ENCODE data around the gene ANO10.

DNA sequence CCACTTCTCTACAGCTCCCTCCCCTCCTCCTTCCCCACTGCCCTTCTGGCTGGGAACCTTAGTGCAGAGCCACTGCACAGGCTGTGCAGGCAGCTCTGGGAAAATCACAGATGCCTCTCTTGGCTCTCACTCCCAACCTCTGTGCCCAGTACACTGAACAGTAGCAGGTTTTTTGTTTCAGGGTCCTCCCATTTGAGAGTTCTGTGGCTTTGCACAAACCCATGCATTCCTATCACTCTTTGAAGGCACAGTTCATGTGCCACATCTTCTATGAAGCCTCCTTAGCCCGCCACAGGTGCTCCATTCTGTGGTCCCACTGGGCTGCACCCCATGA is 231.6 kb downstream of the ANO10 start:
- TF ChIP-seq CTCF (IDR thresholded peaks at IDR 0.05; ENCODE audit: poor library complexity, severe bottlenecking) (no peak), RAD21 (conservative IDR thresholded peaks at IDR 0.05) (no peak), TAF1 (IDR thresholded peaks at IDR 0.05; ENCODE audit: low read depth) (no peak), POLR2AphosphoS5 (IDR thresholded peaks at IDR 0.05) (no peak), EZH2 (IDR thresholded peaks at IDR 0.05; ENCODE audit: borderline replicate concordance, insufficient read depth, low read length, poor library complexity, severe bottlenecking) (no peak), EP300 (conservative IDR thresholded peaks at IDR 0.05; ENCODE audit: poor library complexity, severe bottlenecking) (no peak), SMC3 (conservative IDR thresholded peaks at IDR 0.05; ENCODE audit: poor library complexity) (no peak), MXI1 (conservative IDR thresholded peaks at IDR 0.05; ENCODE audit: poor library complexity, severe bottlenecking) (no peak)
- TF ChIP-seq, protein P1, sequence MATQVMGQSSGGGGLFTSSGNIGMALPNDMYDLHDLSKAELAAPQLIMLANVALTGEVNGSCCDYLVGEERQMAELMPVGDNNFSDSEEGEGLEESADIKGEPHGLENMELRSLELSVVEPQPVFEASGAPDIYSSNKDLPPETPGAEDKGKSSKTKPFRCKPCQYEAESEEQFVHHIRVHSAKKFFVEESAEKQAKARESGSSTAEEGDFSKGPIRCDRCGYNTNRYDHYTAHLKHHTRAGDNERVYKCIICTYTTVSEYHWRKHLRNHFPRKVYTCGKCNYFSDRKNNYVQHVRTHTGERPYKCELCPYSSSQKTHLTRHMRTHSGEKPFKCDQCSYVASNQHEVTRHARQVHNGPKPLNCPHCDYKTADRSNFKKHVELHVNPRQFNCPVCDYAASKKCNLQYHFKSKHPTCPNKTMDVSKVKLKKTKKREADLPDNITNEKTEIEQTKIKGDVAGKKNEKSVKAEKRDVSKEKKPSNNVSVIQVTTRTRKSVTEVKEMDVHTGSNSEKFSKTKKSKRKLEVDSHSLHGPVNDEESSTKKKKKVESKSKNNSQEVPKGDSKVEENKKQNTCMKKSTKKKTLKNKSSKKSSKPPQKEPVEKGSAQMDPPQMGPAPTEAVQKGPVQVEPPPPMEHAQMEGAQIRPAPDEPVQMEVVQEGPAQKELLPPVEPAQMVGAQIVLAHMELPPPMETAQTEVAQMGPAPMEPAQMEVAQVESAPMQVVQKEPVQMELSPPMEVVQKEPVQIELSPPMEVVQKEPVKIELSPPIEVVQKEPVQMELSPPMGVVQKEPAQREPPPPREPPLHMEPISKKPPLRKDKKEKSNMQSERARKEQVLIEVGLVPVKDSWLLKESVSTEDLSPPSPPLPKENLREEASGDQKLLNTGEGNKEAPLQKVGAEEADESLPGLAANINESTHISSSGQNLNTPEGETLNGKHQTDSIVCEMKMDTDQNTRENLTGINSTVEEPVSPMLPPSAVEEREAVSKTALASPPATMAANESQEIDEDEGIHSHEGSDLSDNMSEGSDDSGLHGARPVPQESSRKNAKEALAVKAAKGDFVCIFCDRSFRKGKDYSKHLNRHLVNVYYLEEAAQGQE (IDR thresholded peaks at IDR 0.05; ENCODE audit: borderline replicate concordance): no peak

All from neural cell (in vitro differentiated cells).